Endothelial cell of umbilical vein (primary cell): ENCODE results near the gene NGFR. TPM values are rescaled to one million over a fixed set of nuclear protein-coding genes. Genes with fewer than 3 reads are reported as not detected.

Experiments
- BruUV-seq: library from RNA; stranded (reverse); fragments of 400-500 nt; replicated peaks from 2 replicates; lab custom pipeline; 2021; lab: Mats Ljungman, UMichigan
- CTCF ChIA-PET: fragments of 300-600, 350-600 bp; sonication (Branson Sonifier 250); formaldehyde crosslinking; loops from one replicate; lab custom pipeline; 2021; ENCODE audit warnings: antibody characterized with exemption, inconsistent platforms; lab: Charles Lee
- POLR2A ChIA-PET: fragments of 300-600, 350-600 bp; sonication (Branson Sonifier 250); formaldehyde crosslinking; loops from one replicate; lab custom pipeline; 2021; ENCODE audit warnings: antibody characterized with exemption, inconsistent platforms; lab: Charles Lee
- DNase-seq: peaks from one replicate; pipeline ENCODE4 v3.0.0-alpha.2; 2011; ENCODE audit warnings: low read depth, low spot score
- FAIRE-seq: peaks from 2 replicates; lab custom pipeline; 2011; peaks lifted over from hg19 to GRCh38; lab: Jason Lieb, UNC
- H2AFZ ChIP-seq: 2 replicates; pipeline ENCODE4 v1.6.0; 2012; ENCODE audit warnings: low read depth, low read length, control low read depth, inconsistent platforms
- H3K27ac ChIP-seq: 2 replicates; pipeline ENCODE4 v1.5.1; 2011; ENCODE audit warnings: low read depth, mild to moderate bottlenecking, control low read depth, low read length, moderate library complexity; ENCODE audit not compliant: insufficient read depth
- H3K27me3 ChIP-seq, 2 experiments: 2 replicates each; pipeline versions ENCODE4 v1.6.0 to v1.6.1; 2011; ENCODE audit warnings: low read length in 2 of 2, mixed read lengths in 1 of 2; ENCODE audit not compliant: control insufficient read depth in 2 of 2, insufficient read depth in 2 of 2
- H3K36me3 ChIP-seq, 2 experiments: 2 replicates in 1 of 2; 3 replicates in 1 of 2; pipeline ENCODE4 v1.5.1; 2011; ENCODE audit warnings: low read length in 2 of 2, mild to moderate bottlenecking in 1 of 2, moderate library complexity in 1 of 2; ENCODE audit not compliant: control insufficient read depth in 2 of 2, insufficient read depth in 2 of 2; ENCODE audit errors: extremely low read depth in 1 of 2
- H3K4me1 ChIP-seq: 3 replicates; pipeline ENCODE4 v1.5.1; 2011; ENCODE audit warnings: mild to moderate bottlenecking, low read length; ENCODE audit not compliant: control insufficient read depth, insufficient read depth; ENCODE audit errors: extremely low read depth
- H3K4me2 ChIP-seq: 2 replicates; pipeline ENCODE4 v1.6.1; 2011; ENCODE audit warnings: low read length, control low read depth, mixed read lengths; ENCODE audit not compliant: insufficient read depth
- H3K4me3 ChIP-seq, 3 experiments: fragments of 200-600 bp in 1 of 3; sonication (generic), shearing (Covaris generic) in 1 of 3; replicated peaks in 1 of 3; 2 replicates each; pipeline ENCODE4 v1.5.1; 2011 to 2016; ENCODE audit warnings: control low read depth in 3 of 3, low read length in 3 of 3, mild to moderate bottlenecking in 2 of 3, inconsistent platforms in 1 of 3, low read depth in 1 of 3, moderate library complexity in 1 of 3; ENCODE audit not compliant: insufficient read depth in 1 of 3
- H3K79me2 ChIP-seq: 2 replicates; pipeline ENCODE4 v1.6.0; 2012; ENCODE audit warnings: low read length, inconsistent platforms; ENCODE audit not compliant: control insufficient read depth, insufficient read depth
- H3K9ac ChIP-seq: replicated peaks from 2 replicates; pipeline ENCODE3; 2011; ENCODE audit warnings: low read length, control low read depth; ENCODE audit not compliant: insufficient read depth; ENCODE audit errors: extremely low read depth
- H3K9me1 ChIP-seq: replicated peaks from 3 replicates; pipeline ENCODE4 v1.6.0; 2011; ENCODE audit warnings: mild to moderate bottlenecking, low read length; ENCODE audit not compliant: control insufficient read depth, insufficient read depth; ENCODE audit errors: extremely low read depth
- H3K9me3 ChIP-seq: replicated peaks from 2 replicates; pipeline ENCODE4 v1.5.1; 2012; ENCODE audit warnings: low read length, inconsistent platforms; ENCODE audit not compliant: control insufficient read depth, insufficient read depth
- H4K20me1 ChIP-seq: replicated peaks from 2 replicates; pipeline ENCODE3; 2011; ENCODE audit warnings: mild to moderate bottlenecking, low read length; ENCODE audit not compliant: control insufficient read depth, insufficient read depth; ENCODE audit errors: extremely low read depth
- EZH2 ChIP-seq: IDR thresholded peaks from 2 replicates; pipeline ENCODE4 v1.6.1; 2012; ENCODE audit warnings: borderline replicate concordance, low read depth, mild to moderate bottlenecking, moderate library complexity, low read length, inconsistent platforms; ENCODE audit not compliant: severe bottlenecking
- FOS ChIP-seq: IDR thresholded peaks from 2 replicates; pipeline ENCODE4 v1.6.1; 2011; ENCODE audit warnings: mild to moderate bottlenecking, low read length, moderate library complexity, borderline replicate concordance; ENCODE audit not compliant: insufficient read depth
- GATA2 ChIP-seq: IDR thresholded peaks from 2 replicates; pipeline ENCODE4 v1.7.0; 2011; ENCODE audit warnings: low read depth, mild to moderate bottlenecking, moderate library complexity, mixed read lengths, low read length; ENCODE audit not compliant: insufficient read length, insufficient read depth
- JUN ChIP-seq: IDR thresholded peaks from 2 replicates; pipeline ENCODE4 v1.6.1; 2011; ENCODE audit warnings: borderline replicate concordance, low read depth; ENCODE audit not compliant: insufficient read length, insufficient read depth
- MYC ChIP-seq: IDR thresholded peaks from one replicate; pipeline ENCODE4 v1.6.1; 2011; ENCODE audit warnings: mild to moderate bottlenecking, low read depth, low read length
- POLR2A ChIP-seq: IDR thresholded peaks from 2 replicates; pipeline ENCODE4 v1.6.1; 2012; ENCODE audit warnings: low read depth, mild to moderate bottlenecking, control low read depth, low read length
- POLR2AphosphoS5 ChIP-seq: IDR thresholded peaks from 2 replicates; pipeline ENCODE4 v1.6.1; 2012; ENCODE audit warnings: low read depth, mild to moderate bottlenecking, control low read depth, low read length, moderate library complexity; ENCODE audit not compliant: insufficient read depth
- dilution Hi-C: fragments of 300-500 bp; cut with MboI; formaldehyde crosslinking; loops from one replicate; pipeline ENCODE4 v1.15.0; 2019; ENCODE audit warnings: low sequenced_read_pairs; ENCODE audit not compliant: extremely low pct_ligation_motif_present
- intact Hi-C: fragments of 100-400 bp; cut with micrococcal nuclease; formaldehyde crosslinking; loops from one replicate; pipeline ENCODE4 v1.10.0; 2022
- polyA plus RNA-seq, 4 experiments: library from polyadenylated mRNA; depleted of rRNA in 3 of 4; stranded (reverse) in 3 of 4; unstranded in 1 of 4; fragments of >200 nt; gene quantifications; 2 replicates each; pipeline versions ENCODE4 v1.2.1 to v1.2.3, GENCODE V29; 2011 to 2012; ENCODE audit warnings: missing spikeins in 1 of 4
- total RNA-seq: library from RNA; stranded (reverse); gene quantifications from 2 replicates; pipeline ENCODE4 v1.2.3, GENCODE V29; 2021
- TF ChIP-seq, protein P1 (sequence below): IDR thresholded peaks from 2 replicates; pipeline ENCODE4 v1.6.1; 2011; ENCODE audit not compliant: insufficient read depth, insufficient read length
- TF ChIP-seq, protein P2 (sequence below), 2 donors: IDR thresholded peaks; 1 replicate in 1 of 2; 2 replicates in 1 of 2; pipeline ENCODE4 v1.5.1; 2011; ENCODE audit warnings: low read length in 2 of 2, mild to moderate bottlenecking in 2 of 2, moderate library complexity in 2 of 2, control low read depth in 1 of 2, inconsistent platforms in 1 of 2, low read depth in 1 of 2; ENCODE audit not compliant: insufficient read depth in 1 of 2; ENCODE audit errors: extremely low read depth in 1 of 2

The NGFR gene
- total and polyA plus RNA-seq, 2 donors (not counting 3 experiments of a cell fraction or from before 2014, with no cell fraction given) = not detected

DNA sequence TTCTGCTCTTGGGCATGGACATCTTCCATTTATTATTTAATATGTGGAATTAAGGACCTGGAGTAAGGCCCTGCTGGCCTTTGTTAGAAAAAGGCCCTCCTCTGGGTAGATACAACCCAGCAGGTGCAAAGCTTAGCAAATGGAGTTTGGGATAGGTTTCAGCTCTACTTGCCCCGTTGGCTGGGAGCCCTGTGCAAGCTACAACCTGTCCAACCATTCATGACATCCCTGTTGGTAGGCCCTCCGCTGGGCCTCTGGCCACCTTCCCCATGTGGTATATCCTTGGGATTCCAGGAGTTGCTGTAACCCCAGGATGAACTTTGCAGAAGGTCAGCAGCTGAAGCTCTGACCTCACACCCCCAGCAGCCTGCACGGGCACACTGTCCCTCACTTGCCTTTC, 6.4 kb downstream of the NGFR start:
- Histone ChIP-seq H3K36me3 (no peaks in the 10 kb centered on the region), H3K9me3 (no peaks in the 10 kb centered on the region), H4K20me1 (no peaks in the 10 kb centered on the region), H3K9ac (no peak overlapping the region), H3K79me2 (no peaks in the 10 kb centered on the region), H3K27me3 (peaks cover 43 to 44% of the 10 kb centered on the region in 2 experiments), H3K27ac (no peak overlapping the region), H3K4me2 (no peak overlapping the region), H3K4me3 (no peak overlapping the region), H3K9me1 (no peaks in the 10 kb centered on the region), H2AFZ (no peak overlapping the region), H3K4me1 (peaks cover 4% of the 10 kb centered on the region)
- CTCF ChIA-PET = interaction anchor here (1.5 kb wide), 1 partner anchor 66 kb away, joined by 3 read pairs; no protein-coding TSS in a partner anchor
- intact Hi-C loops (no loop called here), dilution Hi-C loops (no loop called here)
- POLR2A ChIA-PET = no interaction called here
- FAIRE-seq = no peak
- TF ChIP-seq MYC (no peak), JUN (no peak), EZH2 (no peak), POLR2AphosphoS5 (no peak), GATA2 (no peak), FOS (no peak), POLR2A (no peak)
- TF ChIP-seq, protein P1, sequence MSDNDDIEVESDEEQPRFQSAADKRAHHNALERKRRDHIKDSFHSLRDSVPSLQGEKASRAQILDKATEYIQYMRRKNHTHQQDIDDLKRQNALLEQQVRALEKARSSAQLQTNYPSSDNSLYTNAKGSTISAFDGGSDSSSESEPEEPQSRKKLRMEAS = no peak
- TF ChIP-seq, protein P2, sequence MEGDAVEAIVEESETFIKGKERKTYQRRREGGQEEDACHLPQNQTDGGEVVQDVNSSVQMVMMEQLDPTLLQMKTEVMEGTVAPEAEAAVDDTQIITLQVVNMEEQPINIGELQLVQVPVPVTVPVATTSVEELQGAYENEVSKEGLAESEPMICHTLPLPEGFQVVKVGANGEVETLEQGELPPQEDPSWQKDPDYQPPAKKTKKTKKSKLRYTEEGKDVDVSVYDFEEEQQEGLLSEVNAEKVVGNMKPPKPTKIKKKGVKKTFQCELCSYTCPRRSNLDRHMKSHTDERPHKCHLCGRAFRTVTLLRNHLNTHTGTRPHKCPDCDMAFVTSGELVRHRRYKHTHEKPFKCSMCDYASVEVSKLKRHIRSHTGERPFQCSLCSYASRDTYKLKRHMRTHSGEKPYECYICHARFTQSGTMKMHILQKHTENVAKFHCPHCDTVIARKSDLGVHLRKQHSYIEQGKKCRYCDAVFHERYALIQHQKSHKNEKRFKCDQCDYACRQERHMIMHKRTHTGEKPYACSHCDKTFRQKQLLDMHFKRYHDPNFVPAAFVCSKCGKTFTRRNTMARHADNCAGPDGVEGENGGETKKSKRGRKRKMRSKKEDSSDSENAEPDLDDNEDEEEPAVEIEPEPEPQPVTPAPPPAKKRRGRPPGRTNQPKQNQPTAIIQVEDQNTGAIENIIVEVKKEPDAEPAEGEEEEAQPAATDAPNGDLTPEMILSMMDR (IDR thresholded peaks at IDR 0.05; ENCODE audit: extremely low read depth in 1 of 2, insufficient read depth in 1 of 2, low read depth in 1 of 2, low read length in 2 of 2) = no peak
- no TSS peak for BruUV-seq
- DNase-seq = no peak
